PFSK-1 (cell line): ENCODE data around the gene IL5.

Experiments used
- POLR2AphosphoS5 ChIP-seq: IDR thresholded peaks from 2 replicates; pipeline ENCODE4 v1.6.1; 2012; ENCODE audit warnings: low read depth, mild to moderate bottlenecking, control low read depth, low read length, moderate library complexity
- SIN3A ChIP-seq: IDR thresholded peaks from 2 replicates; pipeline ENCODE4 v1.6.1; 2012; ENCODE audit warnings: mild to moderate bottlenecking, low read length, moderate library complexity, borderline replicate concordance; ENCODE audit not compliant: insufficient read depth
- TAF1 ChIP-seq: IDR thresholded peaks from 2 replicates; pipeline ENCODE4 v1.6.1; 2012; ENCODE audit warnings: low read length, control low read depth, borderline replicate concordance; ENCODE audit not compliant: insufficient read depth
- TF ChIP-seq, protein P1 (sequence below), 2 experiments: IDR thresholded peaks; 2 replicates each; pipeline versions ENCODE4 v1.6.1 to v1.8.0; 2011 to 2012; ENCODE audit warnings: low read depth in 2 of 2, low read length in 2 of 2, control low read depth in 1 of 2, inconsistent platforms in 1 of 2, mild to moderate bottlenecking in 1 of 2, moderate library complexity in 1 of 2; ENCODE audit not compliant: insufficient read depth in 1 of 2

DNA sequence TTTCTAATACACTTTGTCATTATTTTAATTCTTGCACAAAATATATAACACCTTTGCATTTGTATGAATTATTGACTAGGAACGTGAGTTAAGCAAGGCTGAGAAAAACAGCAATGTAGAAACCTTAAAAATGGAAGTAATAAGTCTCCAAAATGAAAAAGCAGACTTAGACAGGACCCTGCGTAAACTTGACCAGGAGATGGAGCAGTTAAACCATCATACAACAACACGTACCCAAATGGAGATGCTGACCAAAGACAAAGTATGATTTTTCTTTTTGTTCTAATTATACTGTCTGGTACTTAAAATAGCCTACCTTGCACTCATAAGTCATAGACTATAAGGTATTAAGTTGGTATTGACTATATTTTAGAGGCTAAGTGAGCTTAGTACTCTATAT lies 47.8 kb upstream of the IL5 start:
- TF ChIP-seq POLR2AphosphoS5 (no peak), SIN3A (no peak), TAF1 (no peak)
- TF ChIP-seq, protein P1, sequence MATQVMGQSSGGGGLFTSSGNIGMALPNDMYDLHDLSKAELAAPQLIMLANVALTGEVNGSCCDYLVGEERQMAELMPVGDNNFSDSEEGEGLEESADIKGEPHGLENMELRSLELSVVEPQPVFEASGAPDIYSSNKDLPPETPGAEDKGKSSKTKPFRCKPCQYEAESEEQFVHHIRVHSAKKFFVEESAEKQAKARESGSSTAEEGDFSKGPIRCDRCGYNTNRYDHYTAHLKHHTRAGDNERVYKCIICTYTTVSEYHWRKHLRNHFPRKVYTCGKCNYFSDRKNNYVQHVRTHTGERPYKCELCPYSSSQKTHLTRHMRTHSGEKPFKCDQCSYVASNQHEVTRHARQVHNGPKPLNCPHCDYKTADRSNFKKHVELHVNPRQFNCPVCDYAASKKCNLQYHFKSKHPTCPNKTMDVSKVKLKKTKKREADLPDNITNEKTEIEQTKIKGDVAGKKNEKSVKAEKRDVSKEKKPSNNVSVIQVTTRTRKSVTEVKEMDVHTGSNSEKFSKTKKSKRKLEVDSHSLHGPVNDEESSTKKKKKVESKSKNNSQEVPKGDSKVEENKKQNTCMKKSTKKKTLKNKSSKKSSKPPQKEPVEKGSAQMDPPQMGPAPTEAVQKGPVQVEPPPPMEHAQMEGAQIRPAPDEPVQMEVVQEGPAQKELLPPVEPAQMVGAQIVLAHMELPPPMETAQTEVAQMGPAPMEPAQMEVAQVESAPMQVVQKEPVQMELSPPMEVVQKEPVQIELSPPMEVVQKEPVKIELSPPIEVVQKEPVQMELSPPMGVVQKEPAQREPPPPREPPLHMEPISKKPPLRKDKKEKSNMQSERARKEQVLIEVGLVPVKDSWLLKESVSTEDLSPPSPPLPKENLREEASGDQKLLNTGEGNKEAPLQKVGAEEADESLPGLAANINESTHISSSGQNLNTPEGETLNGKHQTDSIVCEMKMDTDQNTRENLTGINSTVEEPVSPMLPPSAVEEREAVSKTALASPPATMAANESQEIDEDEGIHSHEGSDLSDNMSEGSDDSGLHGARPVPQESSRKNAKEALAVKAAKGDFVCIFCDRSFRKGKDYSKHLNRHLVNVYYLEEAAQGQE (IDR thresholded peaks at IDR 0.05; ENCODE audit: insufficient read depth in 1 of 2, low read depth in 2 of 2, low read length in 2 of 2) = no peak
